Lower lobe of right lung (tissue), 2 donors: ENCODE data around the gene FILIP1L. TPM values are rescaled to one million over a fixed set of nuclear protein-coding genes. Genes with fewer than 3 reads are reported as not detected.

Source experiments
- ATAC-seq, 2 donors: fragments of 200-7000 bp; cut with Tn5 transposase; one replicate each; pipeline ENCODE4 v1.9.1; 2020 to 2022; ENCODE audit warnings: mild to moderate bottlenecking in 2 of 2, moderate library complexity in 2 of 2
- DNase-seq: peaks from one replicate; pipeline ENCODE4 v3.0.0-alpha.2; 2020
- H3K27ac ChIP-seq: fragments of 200-600 bp; one replicate; pipeline ENCODE4 v1.8.0; 2022
- H3K27me3 ChIP-seq: fragments of 200-600 bp; one replicate; pipeline ENCODE4 v1.8.0; 2022; ENCODE audit warnings: low read depth
- H3K36me3 ChIP-seq: fragments of 200-600 bp; one replicate; pipeline ENCODE4 v1.8.0; 2022; ENCODE audit warnings: mild to moderate bottlenecking
- H3K4me1 ChIP-seq: fragments of 200-600 bp; one replicate; pipeline ENCODE4 v1.8.0; 2022
- H3K4me3 ChIP-seq: fragments of 200-600 bp; one replicate; pipeline ENCODE4 v1.8.0; 2022; ENCODE audit warnings: mild to moderate bottlenecking
- H3K9me3 ChIP-seq: fragments of 200-600 bp; one replicate; pipeline ENCODE4 v1.8.0; 2022
- CTCF ChIP-seq: fragments of 200-600 bp; IDR thresholded peaks from one replicate; pipeline ENCODE4 v1.8.0; 2022; ENCODE audit warnings: antibody characterized with exemption, mild to moderate bottlenecking
- intact Hi-C: fragments of 100-400 bp; cut with DNase I; formaldehyde crosslinking; loops from one replicate; pipeline ENCODE4 v1.11.0; 2022
- total RNA-seq: library from RNA; stranded (reverse); fragmentation: NEBNext Ultra II Directional; extraction: Animal tissue kit (Norgen Biotek cat#: 25700); gene quantifications from one replicate; pipeline ENCODE4 v1.2.1, GENCODE V29; 2021
- donor health status: DM: no; HTN: yes; CAD: no; lungs with severe emphysema.

Gene FILIP1L
- total RNA-seq, 1 donor from 2014 or later = 25.0 TPM

- intact Hi-C loops = no loop called here
- Histone ChIP-seq H3K27me3 (no peaks in the 10 kb centered on the region), H3K4me1 (peaks cover 15% of the 10 kb centered on the region), H3K36me3 (no peaks in the 10 kb centered on the region), H3K4me3 (no peak overlapping the region), H3K27ac (no peak overlapping the region), H3K9me3 (no peaks in the 10 kb centered on the region)
- DNase-seq = no peak
- no peak for ATAC-seq
- TF ChIP-seq CTCF = no peak
Observed at GRCh38 chr3:99939876-99940275, 174.4 kb downstream of the FILIP1L start.

- DNase-seq (no peak), ATAC-seq (no peak)
- H3K4me1 ChIP-seq = peaks cover 13% of the 10 kb centered on the region
- no peak overlapping the region for H3K27ac ChIP-seq
- TF ChIP-seq CTCF = no peak
- no peaks in the 10 kb centered on the region for H3K36me3 ChIP-seq
- intact Hi-C loops = no loop called here
- H3K27me3 ChIP-seq = no peaks in the 10 kb centered on the region
- H3K4me3 ChIP-seq = no peak overlapping the region
- no peaks in the 10 kb centered on the region for H3K9me3 ChIP-seq
Observed at GRCh38 chr3:99938270-99938911, 175.9 kb downstream of the FILIP1L start.

- H3K4me1 ChIP-seq = peaks cover 19% of the 10 kb centered on the region
- no peaks in the 10 kb centered on the region for H3K36me3 ChIP-seq
- H3K4me3 ChIP-seq = no peak overlapping the region
- no peak for TF ChIP-seq CTCF
- ATAC-seq = peak; percentile 35 to 43
- no peaks in the 10 kb centered on the region for H3K9me3 ChIP-seq
- H3K27ac ChIP-seq = no peak overlapping the region
- intact Hi-C loops = no loop called here
- DNase-seq = no peak
- H3K27me3 ChIP-seq = no peaks in the 10 kb centered on the region
Observed at GRCh38 chr3:99934975-99935797, 179.1 kb downstream of the FILIP1L start.

- TF ChIP-seq CTCF = no peak
- peaks cover 20% of the 10 kb centered on the region for H3K4me1 ChIP-seq
Observed at GRCh38 chr3:99933971-99934750, 180.1 kb downstream of the FILIP1L start.

GRCh38 chr3:99931059-99931458 lies 183.2 kb downstream of the FILIP1L start:
- Histone ChIP-seq H3K27me3 (no peaks in the 10 kb centered on the region), H3K4me1 (peaks cover 21% of the 10 kb centered on the region), H3K9me3 (no peaks in the 10 kb centered on the region), H3K36me3 (no peaks in the 10 kb centered on the region), H3K4me3 (no peak overlapping the region), H3K27ac (no peak overlapping the region)
- TF ChIP-seq CTCF = no peak
- no peak for DNase-seq
- peak; percentile 74 to 87 for ATAC-seq
- intact Hi-C loops = no loop called here

More at GRCh38 chr3:99933971-99934750, 180.1 kb downstream of the FILIP1L start:
- no peaks in the 10 kb centered on the region for H3K27me3 ChIP-seq
- H3K9me3 ChIP-seq = no peaks in the 10 kb centered on the region
- no peak overlapping the region for H3K4me3 ChIP-seq
- DNase-seq (no peak), ATAC-seq (no peak)
- H3K27ac ChIP-seq = no peak overlapping the region
- intact Hi-C loops = no loop called here
- H3K36me3 ChIP-seq = no peaks in the 10 kb centered on the region
